ENCODE measurements around the gene GABRA4.

The GABRA4 gene

GRCh38 chr4:46993075-46994006 is at the start of gene GABRA4:
Gene GABRA4, minus strand, starts transcription at chr4:46993581. Its CDS starts 157 bp downstream, at chr4:46993424.
- no peak for DNase-seq

- no peak for DNase-seq
Observed at GRCh38 chr4:47040828-47041227, 47.4 kb upstream of the GABRA4 start.

GRCh38 chr4:47038263-47038662 is 44.9 kb upstream of the GABRA4 start:
- no peak for DNase-seq

GRCh38 chr4:47032405-47033106 is 39.2 kb upstream of the GABRA4 start:
- no peak for DNase-seq

- DNase-seq, result no peak
Observed at GRCh38 chr4:47031751-47032404, 38.5 kb upstream of the GABRA4 start.

- DNase-seq, result no peak
Observed at GRCh38 chr4:47031011-47031678, 37.8 kb upstream of the GABRA4 start, which contains the start of gene GABRB1. Gene GABRB1, plus strand, starts transcription at chr4:47031567.

GRCh38 chr4:47017494-47017893 is 24.1 kb upstream of the GABRA4 start:
- no peak for DNase-seq

- DNase-seq, result no peak
Observed at GRCh38 chr4:47017081-47017480, 23.7 kb upstream of the GABRA4 start.

- DNase-seq, result no peak
Observed at GRCh38 chr4:47013373-47013772, 20.0 kb upstream of the GABRA4 start.

- no peak for DNase-seq
Observed at GRCh38 chr4:47012676-47013075, 19.3 kb upstream of the GABRA4 start.

GRCh38 chr4:47010912-47011446 is 17.6 kb upstream of the GABRA4 start:
- no peak for DNase-seq

- no peak for DNase-seq
Observed at GRCh38 chr4:47010347-47010911, 17.0 kb upstream of the GABRA4 start.

- DNase-seq, result no peak
Observed at GRCh38 chr4:47002580-47002979, 9.2 kb upstream of the GABRA4 start.

GRCh38 chr4:47000406-47000805 is 7.0 kb upstream of the GABRA4 start:
- DNase-seq, result no peak

GRCh38 chr4:46999566-46999965 is 6.2 kb upstream of the GABRA4 start:
- no peak for DNase-seq

GRCh38 chr4:46994007-46994405 is 625 bp upstream of the GABRA4 start:
- DNase-seq, result no peak

GRCh38 chr4:46992338-46992737 is 1.0 kb downstream of the GABRA4 start:
- no peak for DNase-seq

- DNase-seq, result no peak
Observed at GRCh38 chr4:46986922-46987638, 6.3 kb downstream of the GABRA4 start.

- DNase-seq, result no peak
Observed at GRCh38 chr4:46984781-46985180, 8.6 kb downstream of the GABRA4 start.

- no peak for DNase-seq
Observed at GRCh38 chr4:46980851-46981250, 12.5 kb downstream of the GABRA4 start.

GRCh38 chr4:46979726-46980125 is 13.7 kb downstream of the GABRA4 start:
- DNase-seq, result no peak

- no peak for DNase-seq
Observed at GRCh38 chr4:46979283-46979682, 14.1 kb downstream of the GABRA4 start.
